NK-92 treated with Interleukin-12 subunit alpha and Interleukin-12 subunit beta, amount 100 ng/mL, for 24 hours (cell line): ENCODE results near the gene LAMB3.

Experiments
- DNase-seq: peaks from one replicate; lab custom pipeline; 2025; lab: John Stamatoyannopoulos, UW

Gene LAMB3

GRCh38 chr1:209633335-209633997 lies 18.8 kb downstream of the LAMB3 start:
- no peak for DNase-seq

GRCh38 chr1:209630383-209631225 lies 21.6 kb downstream of the LAMB3 start:
- DNase-seq = no peak

GRCh38 chr1:209629621-209630382 lies 22.4 kb downstream of the LAMB3 start:
- no peak for DNase-seq

- no peak for DNase-seq
Observed at GRCh38 chr1:209628618-209629299, 23.5 kb downstream of the LAMB3 start.

- DNase-seq = peak; percentile 49
Observed at GRCh38 chr1:209627732-209628196, 24.5 kb downstream of the LAMB3 start.

GRCh38 chr1:209627027-209627731 lies 25.0 kb downstream of the LAMB3 start:
- DNase-seq = no peak

GRCh38 chr1:209626346-209627026 lies 25.7 kb downstream of the LAMB3 start:
- DNase-seq = no peak

- DNase-seq = no peak
Observed at GRCh38 chr1:209625791-209626285, 26.4 kb downstream of the LAMB3 start.

GRCh38 chr1:209624558-209625549 lies 27.4 kb downstream of the LAMB3 start:
- DNase-seq = no peak

GRCh38 chr1:209622841-209623829 lies 29.1 kb downstream of the LAMB3 start:
- DNase-seq = no peak

GRCh38 chr1:209621741-209622655 lies 30.2 kb downstream of the LAMB3 start:
- DNase-seq = no peak

- DNase-seq = no peak
Observed at GRCh38 chr1:209621286-209621685, 30.9 kb downstream of the LAMB3 start.

GRCh38 chr1:209620487-209620884 lies 31.7 kb downstream of the LAMB3 start:
- DNase-seq = no peak

- DNase-seq = no peak
Observed at GRCh38 chr1:209619696-209620486, 32.3 kb downstream of the LAMB3 start.

GRCh38 chr1:209618756-209619420 lies 33.3 kb downstream of the LAMB3 start:
- DNase-seq = no peak

GRCh38 chr1:209618291-209618690 lies 33.9 kb downstream of the LAMB3 start:
- no peak for DNase-seq
